GM23338 (cell line): ENCODE data around the gene HIVEP3. TPM values are rescaled to one million over a fixed set of nuclear protein-coding genes. Genes with fewer than 3 reads are reported as not detected.

ENCODE experiments used
- ATAC-seq: fragments of 200-7000 bp; cut with Tn5 transposase; 3 replicates; pipeline ENCODE4 v1.9.1; 2020
- DNase-seq: peaks from one replicate; pipeline ENCODE4 v3.0.0-alpha.2; 2015; ENCODE audit warnings: low spot score
- H2AFZ ChIP-seq: fragments of 200-600 bp; sonication (generic); 2 replicates; pipeline ENCODE4 v1.8.0; 2016; ENCODE audit warnings: antibody characterized with exemption, mild to moderate bottlenecking, moderate library complexity
- H3F3A ChIP-seq: fragments of 200-600 bp; sonication (generic); replicated peaks from 2 replicates; pipeline ENCODE4 v1.8.0; 2017; ENCODE audit warnings: antibody characterized with exemption, mixed run types, low read depth
- H3K27ac ChIP-seq: fragments of 200-600 bp; sonication (generic); 2 replicates; pipeline ENCODE4 v1.6.1; 2016; ENCODE audit warnings: low read depth
- H3K27me3 ChIP-seq: fragments of 200-600 bp; sonication (generic); 2 replicates; pipeline ENCODE4 v1.8.0; 2016; ENCODE audit warnings: mild to moderate bottlenecking, mixed run types, moderate library complexity; ENCODE audit not compliant: insufficient read depth
- H3K36me3 ChIP-seq: fragments of 200-600 bp; sonication (generic); 2 replicates; pipeline ENCODE4 v1.8.0; 2016; ENCODE audit warnings: mild to moderate bottlenecking; ENCODE audit not compliant: insufficient read depth
- H3K4me1 ChIP-seq: fragments of 200-600 bp; sonication (generic); 2 replicates; pipeline ENCODE4 v1.8.0; 2016; ENCODE audit warnings: mild to moderate bottlenecking, moderate library complexity; ENCODE audit not compliant: insufficient read depth
- H3K4me2 ChIP-seq: fragments of 200-600 bp; sonication (generic); 2 replicates; pipeline ENCODE4 v1.7.1; 2017; ENCODE audit warnings: mixed run types
- H3K4me3 ChIP-seq: fragments of 200-600 bp; sonication (generic); 2 replicates; pipeline ENCODE4 v1.6.1; 2016; ENCODE audit warnings: mixed run types
- H3K79me2 ChIP-seq: fragments of 200-600 bp; sonication (generic); replicated peaks from 2 replicates; pipeline ENCODE4 v1.8.0; 2017; ENCODE audit warnings: mild to moderate bottlenecking; ENCODE audit not compliant: insufficient read depth
- H3K9me2 ChIP-seq: fragments of 200-600 bp; sonication (generic); 2 replicates; pipeline ENCODE4 v1.8.0; 2017; ENCODE audit not compliant: insufficient read depth
- H4K20me1 ChIP-seq: fragments of 200-600 bp; sonication (generic); replicated peaks from 2 replicates; pipeline ENCODE4 v1.8.0; 2017; ENCODE audit warnings: mild to moderate bottlenecking; ENCODE audit not compliant: insufficient read depth
- H3K27ac Mint-ChIP-seq: 2 replicates; pipeline ENCODE4 v1.8.0; 2020; ENCODE audit warnings: inconsistent platforms, mild to moderate bottlenecking, moderate library complexity, mixed read lengths
- H3K27me3 Mint-ChIP-seq: 3 replicates; pipeline ENCODE4 v1.8.0; 2022; ENCODE audit warnings: low read depth, mild to moderate bottlenecking, moderate library complexity, mixed read lengths, inconsistent platforms; ENCODE audit not compliant: insufficient read depth, poor library complexity
- H3K36me3 Mint-ChIP-seq: 3 replicates; pipeline ENCODE4 v1.8.0; 2021; ENCODE audit warnings: low read depth, mild to moderate bottlenecking, inconsistent platforms, moderate library complexity, mixed read lengths
- H3K4me1 Mint-ChIP-seq: 3 replicates; pipeline ENCODE4 v1.8.0; 2020; ENCODE audit warnings: mild to moderate bottlenecking, inconsistent platforms, mixed read lengths
- H3K4me3 Mint-ChIP-seq: 3 replicates; pipeline ENCODE4 v1.8.0; 2021; ENCODE audit warnings: moderate library complexity, mild to moderate bottlenecking, inconsistent platforms, mixed read lengths
- H3K9me3 Mint-ChIP-seq: 3 replicates; pipeline ENCODE4 v1.8.0; 2020; ENCODE audit warnings: moderate library complexity, mild to moderate bottlenecking, inconsistent platforms, mixed read lengths
- CREB1 ChIP-seq: fragments of 250-450 bp; sonication (Bioruptor Pico); IDR thresholded peaks from 2 replicates; pipeline ENCODE4 v1.5.0; 2020; ENCODE audit warnings: low read depth, mild to moderate bottlenecking, moderate library complexity
- EZH2 ChIP-seq: fragments of 200-600 bp; sonication (generic); IDR thresholded peaks from one replicate; pipeline ENCODE4 v1.8.0; 2017; ENCODE audit warnings: antibody characterized with exemption, mild to moderate bottlenecking, low read depth; ENCODE audit not compliant: unreplicated experiment
- EZH2phosphoT487 ChIP-seq: fragments of 200-600 bp; sonication (generic); IDR thresholded peaks from one replicate; pipeline ENCODE4 v1.8.1; 2018; ENCODE audit warnings: antibody characterized with exemption; ENCODE audit not compliant: unreplicated experiment
- JUNB ChIP-seq: IDR thresholded peaks from one replicate; pipeline ENCODE4 v1.6.1; 2016; ENCODE audit warnings: antibody characterized with exemption; ENCODE audit not compliant: unreplicated experiment
- NANOG ChIP-seq: IDR thresholded peaks from 2 replicates; pipeline ENCODE4 v1.6.1; 2016; ENCODE audit warnings: antibody characterized with exemption, borderline replicate concordance
- POLR2AphosphoS5 ChIP-seq: IDR thresholded peaks from 2 replicates; pipeline ENCODE4 v1.6.1; 2016; ENCODE audit warnings: antibody characterized with exemption, low read depth
- STAT1 ChIP-seq: IDR thresholded peaks from one replicate; pipeline ENCODE4 v1.6.1; 2016; ENCODE audit warnings: antibody characterized with exemption; ENCODE audit not compliant: unreplicated experiment
- ZNF114 ChIP-seq: fragments of 250-450 bp; sonication (Bioruptor Pico); IDR thresholded peaks from 2 replicates; pipeline ENCODE4 v1.5.0; 2020; ENCODE audit warnings: mild to moderate bottlenecking, moderate library complexity
- ZNF331 ChIP-seq: fragments of 250-450 bp; sonication (Bioruptor Pico); IDR thresholded peaks from 2 replicates; pipeline ENCODE4 v1.5.0; 2020; ENCODE audit warnings: low read depth, mild to moderate bottlenecking, moderate library complexity
- polyA plus RNA-seq: library from polyadenylated mRNA; unstranded; fragments of >200 nt; fragmentation: Nextera tagmentation; extraction: Ambion mirVana; gene quantifications from 2 replicates; pipeline ENCODE4 v1.2.1, GENCODE V29; 2016
- total RNA-seq: library from RNA; depleted of rRNA; stranded (reverse); fragments of >200 nt; shearing (Covaris generic); gene quantifications from 2 replicates; pipeline ENCODE4 v1.2.3, GENCODE V29; 2014
- TF ChIP-seq, protein P1 (sequence below): IDR thresholded peaks from 2 replicates; pipeline ENCODE4 v1.6.1; 2016; ENCODE audit warnings: antibody characterized with exemption
- TF ChIP-seq, protein P2 (sequence below): IDR thresholded peaks from one replicate; pipeline ENCODE4 v1.6.1; 2018; ENCODE audit warnings: antibody characterized with exemption; ENCODE audit not compliant: unreplicated experiment
- TF ChIP-seq, protein P3 (sequence below): fragments of 250-450 bp; sonication (Bioruptor Pico); IDR thresholded peaks from 2 replicates; pipeline ENCODE4 v1.5.0; 2020; ENCODE audit warnings: mild to moderate bottlenecking, moderate library complexity
- TF ChIP-seq, protein P4 (sequence below), 2 experiments: fragments of 200-600 bp in 1 of 2; sonication (generic) in 1 of 2; conservative IDR thresholded peaks; 2 replicates each; pipeline versions ENCODE4 v1.5.1 to v1.6.1; 2016 to 2017; ENCODE audit warnings: antibody characterized with exemption in 2 of 2, low read depth in 2 of 2, mild to moderate bottlenecking in 2 of 2, moderate library complexity in 1 of 2

The HIVEP3 gene
- total and polyA plus RNA-seq, 2 experiments from 2014 or later = 0.14 to 0.24 TPM

DNA sequence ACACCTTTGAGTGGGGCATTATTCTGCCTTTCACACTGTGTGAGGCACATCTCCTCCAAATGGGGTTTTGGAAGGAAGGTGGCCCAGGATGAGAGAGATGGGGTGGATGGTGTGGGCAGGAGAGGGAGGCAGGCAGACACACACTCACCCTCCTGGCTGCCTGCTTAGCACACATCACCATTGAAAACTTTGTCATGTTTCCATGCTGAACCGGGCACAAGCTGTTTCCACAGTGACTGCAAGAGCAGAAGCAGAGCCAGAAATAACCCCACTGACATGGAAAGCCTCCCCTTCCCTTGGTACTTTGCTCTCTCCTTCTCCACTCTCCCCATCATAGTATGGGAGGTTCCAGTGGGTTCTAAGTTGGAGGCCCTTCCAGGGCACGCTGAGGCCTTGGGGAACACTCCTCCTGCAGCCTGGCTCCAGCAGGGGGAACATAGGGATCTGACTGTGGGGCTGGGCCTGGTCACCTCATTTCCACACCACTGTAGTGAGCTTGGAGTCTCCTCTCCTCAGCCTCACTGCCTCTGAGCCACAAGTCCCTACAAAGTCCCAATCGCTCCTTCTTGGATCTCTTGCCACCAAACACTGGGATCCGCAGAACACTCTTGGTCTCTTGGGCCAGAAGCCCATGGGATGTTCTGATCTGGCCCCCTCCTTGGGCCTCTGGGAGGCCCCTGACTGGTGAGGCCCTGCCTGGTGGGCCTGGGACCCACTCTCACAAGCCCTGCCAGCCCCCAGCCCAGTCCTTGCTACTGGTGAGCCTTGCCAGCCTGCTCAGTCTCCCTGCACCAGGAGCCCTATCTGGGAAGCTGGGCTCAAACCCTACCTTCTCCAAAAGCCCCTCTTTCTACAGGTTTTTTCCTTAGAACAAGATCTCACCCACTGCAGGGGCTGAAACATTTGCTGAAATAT, 271.2 kb downstream of the HIVEP3 start:
- Histone ChIP-seq H3K9me2 (0 out of 2 replicates have a peak, but pooled peaks cover 14% of the 10 kb centered on the region), H4K20me1 (no peaks in the 10 kb centered on the region), H2AFZ (no peak overlapping the region), H3K79me2 (no peaks in the 10 kb centered on the region), H3K4me1 (0 out of 2 replicates have a peak, but pooled peaks cover 8% of the 10 kb centered on the region), H3K27ac (no peak overlapping the region), H3K27me3 (no peaks in the 10 kb centered on the region), H3K36me3 (no peaks in the 10 kb centered on the region), H3K4me3 (no peak overlapping the region), H3K4me2 (no peak overlapping the region), H3F3A (no peaks in the 10 kb centered on the region)
- Mint-ChIP-seq H3K4me3 (no peak overlapping the region), H3K27ac (no peak overlapping the region), H3K27me3 (peaks cover 4% of the 10 kb centered on the region), H3K36me3 (no peaks in the 10 kb centered on the region), H3K9me3 (no peaks in the 10 kb centered on the region), H3K4me1 (peaks cover 14% of the 10 kb centered on the region)
- ATAC-seq (no peak), DNase-seq (no peak)
- TF ChIP-seq, protein P1, sequence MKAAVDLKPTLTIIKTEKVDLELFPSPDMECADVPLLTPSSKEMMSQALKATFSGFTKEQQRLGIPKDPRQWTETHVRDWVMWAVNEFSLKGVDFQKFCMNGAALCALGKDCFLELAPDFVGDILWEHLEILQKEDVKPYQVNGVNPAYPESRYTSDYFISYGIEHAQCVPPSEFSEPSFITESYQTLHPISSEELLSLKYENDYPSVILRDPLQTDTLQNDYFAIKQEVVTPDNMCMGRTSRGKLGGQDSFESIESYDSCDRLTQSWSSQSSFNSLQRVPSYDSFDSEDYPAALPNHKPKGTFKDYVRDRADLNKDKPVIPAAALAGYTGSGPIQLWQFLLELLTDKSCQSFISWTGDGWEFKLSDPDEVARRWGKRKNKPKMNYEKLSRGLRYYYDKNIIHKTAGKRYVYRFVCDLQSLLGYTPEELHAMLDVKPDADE = no peak
- TF ChIP-seq, protein P2, sequence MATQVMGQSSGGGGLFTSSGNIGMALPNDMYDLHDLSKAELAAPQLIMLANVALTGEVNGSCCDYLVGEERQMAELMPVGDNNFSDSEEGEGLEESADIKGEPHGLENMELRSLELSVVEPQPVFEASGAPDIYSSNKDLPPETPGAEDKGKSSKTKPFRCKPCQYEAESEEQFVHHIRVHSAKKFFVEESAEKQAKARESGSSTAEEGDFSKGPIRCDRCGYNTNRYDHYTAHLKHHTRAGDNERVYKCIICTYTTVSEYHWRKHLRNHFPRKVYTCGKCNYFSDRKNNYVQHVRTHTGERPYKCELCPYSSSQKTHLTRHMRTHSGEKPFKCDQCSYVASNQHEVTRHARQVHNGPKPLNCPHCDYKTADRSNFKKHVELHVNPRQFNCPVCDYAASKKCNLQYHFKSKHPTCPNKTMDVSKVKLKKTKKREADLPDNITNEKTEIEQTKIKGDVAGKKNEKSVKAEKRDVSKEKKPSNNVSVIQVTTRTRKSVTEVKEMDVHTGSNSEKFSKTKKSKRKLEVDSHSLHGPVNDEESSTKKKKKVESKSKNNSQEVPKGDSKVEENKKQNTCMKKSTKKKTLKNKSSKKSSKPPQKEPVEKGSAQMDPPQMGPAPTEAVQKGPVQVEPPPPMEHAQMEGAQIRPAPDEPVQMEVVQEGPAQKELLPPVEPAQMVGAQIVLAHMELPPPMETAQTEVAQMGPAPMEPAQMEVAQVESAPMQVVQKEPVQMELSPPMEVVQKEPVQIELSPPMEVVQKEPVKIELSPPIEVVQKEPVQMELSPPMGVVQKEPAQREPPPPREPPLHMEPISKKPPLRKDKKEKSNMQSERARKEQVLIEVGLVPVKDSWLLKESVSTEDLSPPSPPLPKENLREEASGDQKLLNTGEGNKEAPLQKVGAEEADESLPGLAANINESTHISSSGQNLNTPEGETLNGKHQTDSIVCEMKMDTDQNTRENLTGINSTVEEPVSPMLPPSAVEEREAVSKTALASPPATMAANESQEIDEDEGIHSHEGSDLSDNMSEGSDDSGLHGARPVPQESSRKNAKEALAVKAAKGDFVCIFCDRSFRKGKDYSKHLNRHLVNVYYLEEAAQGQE = no peak
- TF ChIP-seq CREB1 (CRISPR knock-in tag) (no peak), STAT1 (no peak), POLR2AphosphoS5 (no peak), EZH2 (no peak), ZNF331 (CRISPR knock-in tag) (no peak), EZH2phosphoT487 (no peak), NANOG (no peak), JUNB (no peak), ZNF114 (no peak)
- TF ChIP-seq, protein P3, sequence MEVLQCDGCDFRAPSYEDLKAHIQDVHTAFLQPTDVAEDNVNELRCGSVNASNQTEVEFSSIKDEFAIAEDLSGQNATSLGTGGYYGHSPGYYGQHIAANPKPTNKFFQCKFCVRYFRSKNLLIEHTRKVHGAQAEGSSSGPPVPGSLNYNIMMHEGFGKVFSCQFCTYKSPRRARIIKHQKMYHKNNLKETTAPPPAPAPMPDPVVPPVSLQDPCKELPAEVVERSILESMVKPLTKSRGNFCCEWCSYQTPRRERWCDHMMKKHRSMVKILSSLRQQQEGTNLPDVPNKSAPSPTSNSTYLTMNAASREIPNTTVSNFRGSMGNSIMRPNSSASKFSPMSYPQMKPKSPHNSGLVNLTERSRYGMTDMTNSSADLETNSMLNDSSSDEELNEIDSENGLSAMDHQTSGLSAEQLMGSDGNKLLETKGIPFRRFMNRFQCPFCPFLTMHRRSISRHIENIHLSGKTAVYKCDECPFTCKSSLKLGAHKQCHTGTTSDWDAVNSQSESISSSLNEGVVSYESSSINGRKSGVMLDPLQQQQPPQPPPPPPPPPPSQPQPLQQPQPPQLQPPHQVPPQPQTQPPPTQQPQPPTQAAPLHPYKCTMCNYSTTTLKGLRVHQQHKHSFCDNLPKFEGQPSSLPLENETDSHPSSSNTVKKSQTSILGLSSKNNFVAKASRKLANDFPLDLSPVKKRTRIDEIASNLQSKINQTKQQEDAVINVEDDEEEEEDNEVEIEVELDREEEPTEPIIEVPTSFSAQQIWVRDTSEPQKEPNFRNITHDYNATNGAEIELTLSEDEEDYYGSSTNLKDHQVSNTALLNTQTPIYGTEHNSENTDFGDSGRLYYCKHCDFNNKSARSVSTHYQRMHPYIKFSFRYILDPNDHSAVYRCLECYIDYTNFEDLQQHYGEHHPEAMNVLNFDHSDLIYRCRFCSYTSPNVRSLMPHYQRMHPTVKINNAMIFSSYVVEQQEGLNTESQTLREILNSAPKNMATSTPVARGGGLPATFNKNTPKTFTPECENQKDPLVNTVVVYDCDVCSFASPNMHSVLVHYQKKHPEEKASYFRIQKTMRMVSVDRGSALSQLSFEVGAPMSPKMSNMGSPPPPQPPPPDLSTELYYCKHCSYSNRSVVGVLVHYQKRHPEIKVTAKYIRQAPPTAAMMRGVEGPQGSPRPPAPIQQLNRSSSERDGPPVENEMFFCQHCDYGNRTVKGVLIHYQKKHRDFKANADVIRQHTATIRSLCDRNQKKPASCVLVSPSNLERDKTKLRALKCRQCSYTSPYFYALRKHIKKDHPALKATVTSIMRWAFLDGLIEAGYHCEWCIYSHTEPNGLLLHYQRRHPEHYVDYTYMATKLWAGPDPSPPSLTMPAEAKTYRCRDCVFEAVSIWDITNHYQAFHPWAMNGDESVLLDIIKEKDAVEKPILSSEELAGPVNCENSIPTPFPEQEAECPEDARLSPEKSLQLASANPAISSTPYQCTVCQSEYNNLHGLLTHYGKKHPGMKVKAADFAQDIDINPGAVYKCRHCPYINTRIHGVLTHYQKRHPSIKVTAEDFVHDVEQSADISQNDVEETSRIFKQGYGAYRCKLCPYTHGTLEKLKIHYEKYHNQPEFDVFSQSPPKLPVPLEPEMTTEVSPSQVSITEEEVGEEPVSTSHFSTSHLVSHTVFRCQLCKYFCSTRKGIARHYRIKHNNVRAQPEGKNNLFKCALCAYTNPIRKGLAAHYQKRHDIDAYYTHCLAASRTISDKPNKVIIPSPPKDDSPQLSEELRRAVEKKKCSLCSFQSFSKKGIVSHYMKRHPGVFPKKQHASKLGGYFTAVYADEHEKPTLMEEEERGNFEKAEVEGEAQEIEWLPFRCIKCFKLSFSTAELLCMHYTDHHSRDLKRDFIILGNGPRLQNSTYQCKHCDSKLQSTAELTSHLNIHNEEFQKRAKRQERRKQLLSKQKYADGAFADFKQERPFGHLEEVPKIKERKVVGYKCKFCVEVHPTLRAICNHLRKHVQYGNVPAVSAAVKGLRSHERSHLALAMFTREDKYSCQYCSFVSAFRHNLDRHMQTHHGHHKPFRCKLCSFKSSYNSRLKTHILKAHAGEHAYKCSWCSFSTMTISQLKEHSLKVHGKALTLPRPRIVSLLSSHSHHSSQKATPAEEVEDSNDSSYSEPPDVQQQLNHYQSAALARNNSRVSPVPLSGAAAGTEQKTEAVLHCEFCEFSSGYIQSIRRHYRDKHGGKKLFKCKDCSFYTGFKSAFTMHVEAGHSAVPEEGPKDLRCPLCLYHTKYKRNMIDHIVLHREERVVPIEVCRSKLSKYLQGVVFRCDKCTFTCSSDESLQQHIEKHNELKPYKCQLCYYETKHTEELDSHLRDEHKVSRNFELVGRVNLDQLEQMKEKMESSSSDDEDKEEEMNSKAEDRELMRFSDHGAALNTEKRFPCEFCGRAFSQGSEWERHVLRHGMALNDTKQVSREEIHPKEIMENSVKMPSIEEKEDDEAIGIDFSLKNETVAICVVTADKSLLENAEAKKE = no peak
- TF ChIP-seq, protein P4, sequence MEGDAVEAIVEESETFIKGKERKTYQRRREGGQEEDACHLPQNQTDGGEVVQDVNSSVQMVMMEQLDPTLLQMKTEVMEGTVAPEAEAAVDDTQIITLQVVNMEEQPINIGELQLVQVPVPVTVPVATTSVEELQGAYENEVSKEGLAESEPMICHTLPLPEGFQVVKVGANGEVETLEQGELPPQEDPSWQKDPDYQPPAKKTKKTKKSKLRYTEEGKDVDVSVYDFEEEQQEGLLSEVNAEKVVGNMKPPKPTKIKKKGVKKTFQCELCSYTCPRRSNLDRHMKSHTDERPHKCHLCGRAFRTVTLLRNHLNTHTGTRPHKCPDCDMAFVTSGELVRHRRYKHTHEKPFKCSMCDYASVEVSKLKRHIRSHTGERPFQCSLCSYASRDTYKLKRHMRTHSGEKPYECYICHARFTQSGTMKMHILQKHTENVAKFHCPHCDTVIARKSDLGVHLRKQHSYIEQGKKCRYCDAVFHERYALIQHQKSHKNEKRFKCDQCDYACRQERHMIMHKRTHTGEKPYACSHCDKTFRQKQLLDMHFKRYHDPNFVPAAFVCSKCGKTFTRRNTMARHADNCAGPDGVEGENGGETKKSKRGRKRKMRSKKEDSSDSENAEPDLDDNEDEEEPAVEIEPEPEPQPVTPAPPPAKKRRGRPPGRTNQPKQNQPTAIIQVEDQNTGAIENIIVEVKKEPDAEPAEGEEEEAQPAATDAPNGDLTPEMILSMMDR (conservative IDR thresholded peaks at IDR 0.05; ENCODE audit: low read depth in 2 of 2) = no peak
